IMR-90 (cell line): Measurements from ENCODE around the gene GVQW3. TPM values are rescaled to one million over a fixed set of nuclear protein-coding genes. Genes with fewer than 3 reads are reported as not detected.

Experiments
- ATAC-seq: fragments of 200-7000 bp; cut with Tn5 transposase; 2 replicates; pipeline ENCODE4 v1.9.1; 2020; ENCODE audit warnings: low read depth, mild to moderate bottlenecking, moderate library complexity
- BruUV-seq: library from RNA; stranded (reverse); fragments of 400-500 nt; replicated peaks from 2 replicates; lab custom pipeline; 2021; lab: Mats Ljungman, UMichigan
- CTCF ChIA-PET: fragments of 300-600 bp; formaldehyde crosslinking; extraction: SDS; loops from one replicate; lab custom pipeline; 2021; ENCODE audit warnings: antibody characterized with exemption; lab: Yijun Ruan, JAX
- POLR2A ChIA-PET: fragments of 300-600 bp; sonication (Branson Sonifier 250); formaldehyde crosslinking; loops from one replicate; lab custom pipeline; 2022; ENCODE audit warnings: antibody characterized with exemption; ENCODE audit not compliant: unreplicated experiment; lab: Charles Lee
- DNase-seq: peaks from one replicate; pipeline ENCODE4 v3.0.0; 2013
- H2AFZ ChIP-seq: replicated peaks from 2 replicates; pipeline ENCODE3; 2013; ENCODE audit warnings: low read length, mild to moderate bottlenecking; ENCODE audit not compliant: poor library complexity
- H2AK5ac ChIP-seq: 2 replicates; pipeline ENCODE4 v1.6.1; 2013; ENCODE audit warnings: low read depth, low read length, inconsistent platforms
- H2AK9ac ChIP-seq: replicated peaks from 2 replicates; pipeline ENCODE3; 2013; ENCODE audit warnings: mild to moderate bottlenecking, low read depth, low read length, moderate library complexity; ENCODE audit not compliant: poor library complexity
- H2BK120ac ChIP-seq: 2 replicates; pipeline ENCODE4 v1.6.1; 2013; ENCODE audit warnings: low read depth, low read length, inconsistent platforms
- H2BK15ac ChIP-seq: 3 replicates; pipeline ENCODE4 v1.6.1; 2013; ENCODE audit warnings: low read depth, low read length, inconsistent platforms
- H2BK20ac ChIP-seq: 2 replicates; pipeline ENCODE4 v1.6.1; 2013; ENCODE audit warnings: low read depth, mild to moderate bottlenecking, inconsistent platforms, low read length, moderate library complexity
- H2BK5ac ChIP-seq: 2 replicates; pipeline ENCODE4 v1.6.1; 2013; ENCODE audit warnings: mild to moderate bottlenecking, low read depth, low read length, inconsistent platforms; ENCODE audit not compliant: poor library complexity, severe bottlenecking
- H3K14ac ChIP-seq: replicated peaks from 2 replicates; pipeline ENCODE4 v1.6.1; 2013; ENCODE audit warnings: low read depth, low read length, inconsistent platforms
- H3K18ac ChIP-seq: 2 replicates; pipeline ENCODE4 v1.6.1; 2013; ENCODE audit warnings: low read depth, low read length, control low read depth
- H3K23ac ChIP-seq: 2 replicates; pipeline ENCODE4 v1.6.1; 2013; ENCODE audit warnings: low read depth, low read length, inconsistent platforms
- H3K27ac ChIP-seq: 2 replicates; pipeline ENCODE4 v1.5.1; 2013; ENCODE audit warnings: mild to moderate bottlenecking, control low read depth, low read length; ENCODE audit not compliant: insufficient read depth
- H3K27me3 ChIP-seq: 2 replicates; pipeline ENCODE4 v1.6.1; 2013; ENCODE audit warnings: low read length; ENCODE audit not compliant: control insufficient read depth, insufficient read depth
- H3K36me3 ChIP-seq: 2 replicates; pipeline ENCODE4 v1.6.1; 2013; ENCODE audit warnings: low read length, mixed read lengths; ENCODE audit not compliant: control insufficient read depth, insufficient read depth
- H3K4ac ChIP-seq: 2 replicates; pipeline ENCODE4 v1.6.1; 2013; ENCODE audit warnings: low read depth, low read length, inconsistent platforms
- H3K4me1 ChIP-seq: 2 replicates; pipeline ENCODE4 v1.6.1; 2013; ENCODE audit warnings: low read length, mixed read lengths; ENCODE audit not compliant: control insufficient read depth, insufficient read depth
- H3K4me2 ChIP-seq: 2 replicates; pipeline ENCODE4 v1.6.1; 2013; ENCODE audit warnings: low read depth, mild to moderate bottlenecking, control low read depth, low read length, moderate library complexity
- H3K4me3 ChIP-seq: 2 replicates; pipeline ENCODE4 v1.5.1; 2013; ENCODE audit warnings: low read depth, mild to moderate bottlenecking, control low read depth, low read length, moderate library complexity; ENCODE audit not compliant: insufficient read depth
- H3K56ac ChIP-seq: 2 replicates; pipeline ENCODE4 v1.6.1; 2013; ENCODE audit warnings: low read length, inconsistent platforms; ENCODE audit not compliant: insufficient read depth; ENCODE audit errors: extremely low read depth
- H3K79me1 ChIP-seq, 2 experiments: 2 replicates each; pipeline ENCODE4 v1.6.1; 2013; ENCODE audit warnings: low read length in 2 of 2, inconsistent platforms in 1 of 2, low read depth in 1 of 2
- H3K9ac ChIP-seq: 2 replicates; pipeline ENCODE4 v1.6.1; 2013; ENCODE audit warnings: low read depth, low read length, control low read depth
- H3K9me1 ChIP-seq: 2 replicates; pipeline ENCODE4 v1.6.1; 2013; ENCODE audit warnings: low read length, inconsistent platforms; ENCODE audit not compliant: insufficient read depth
- H3K9me3 ChIP-seq: 2 replicates; pipeline ENCODE4 v1.6.1; 2013; ENCODE audit warnings: low read length; ENCODE audit not compliant: control insufficient read depth, insufficient read depth
- H4K20me1 ChIP-seq: 2 replicates; pipeline ENCODE4 v1.6.1; 2013; ENCODE audit warnings: low read length, inconsistent platforms; ENCODE audit not compliant: insufficient read depth
- H4K5ac ChIP-seq: 2 replicates; pipeline ENCODE4 v1.6.1; 2013; ENCODE audit warnings: mild to moderate bottlenecking, low read depth, low read length, control low read depth
- H4K8ac ChIP-seq, 2 experiments: 2 replicates each; pipeline ENCODE4 v1.6.1; 2013; ENCODE audit warnings: low read depth in 2 of 2, low read length in 2 of 2, control low read depth in 1 of 2, inconsistent platforms in 1 of 2
- H4K91ac ChIP-seq: 2 replicates; pipeline ENCODE4 v1.6.1; 2013; ENCODE audit warnings: low read depth, low read length, inconsistent platforms; ENCODE audit not compliant: insufficient read depth
- BHLHE40 ChIP-seq: fragments of 150-350 bp; IDR thresholded peaks from 2 replicates; pipeline ENCODE4 v1.6.1; 2016; ENCODE audit warnings: mild to moderate bottlenecking, low read depth, low read length
- CEBPB ChIP-seq: IDR thresholded peaks from 2 replicates; pipeline ENCODE4 v1.6.1; 2012; ENCODE audit warnings: low read depth, low read length, improper control_type of control experiment
- CHD1 ChIP-seq: IDR thresholded peaks from 2 replicates; pipeline ENCODE4 v1.6.1; 2012; ENCODE audit warnings: low read depth, low read length, improper control_type of control experiment
- CTCF ChIP-seq: conservative IDR thresholded peaks from 2 replicates; pipeline ENCODE4 v1.5.1; 2012; ENCODE audit warnings: mild to moderate bottlenecking, low read depth, low read length, improper control_type of control experiment
- ELK1 ChIP-seq: fragments of 150-350 bp; IDR thresholded peaks from 2 replicates; pipeline ENCODE4 v1.6.1; 2016; ENCODE audit warnings: low read depth, mild to moderate bottlenecking, low read length, moderate library complexity, borderline replicate concordance
- FOS ChIP-seq: fragments of 150-350 bp; IDR thresholded peaks from 2 replicates; pipeline ENCODE4 v1.6.1; 2016; ENCODE audit warnings: low read depth, low read length
- MAFK ChIP-seq: IDR thresholded peaks from 2 replicates; pipeline ENCODE4 v1.6.1; 2012; ENCODE audit warnings: low read depth, low read length, improper control_type of control experiment
- MAZ ChIP-seq: IDR thresholded peaks from 2 replicates; pipeline ENCODE4 v1.6.1; 2012; ENCODE audit warnings: low read depth, mild to moderate bottlenecking, low read length, improper control_type of control experiment, moderate library complexity, borderline replicate concordance
- MXI1 ChIP-seq: IDR thresholded peaks from 2 replicates; pipeline ENCODE4 v1.6.1; 2012; ENCODE audit warnings: low read depth, mild to moderate bottlenecking, low read length, moderate library complexity, borderline replicate concordance
- NFE2L2 ChIP-seq: fragments of 150-350 bp; IDR thresholded peaks from 2 replicates; pipeline ENCODE4 v1.6.1; 2016; ENCODE audit warnings: low read depth, mild to moderate bottlenecking, low read length
- POLR2A ChIP-seq: IDR thresholded peaks from 2 replicates; pipeline ENCODE4 v1.6.1; 2012; ENCODE audit warnings: mild to moderate bottlenecking, low read depth, low read length
- RAD21 ChIP-seq: IDR thresholded peaks from 2 replicates; pipeline ENCODE4 v1.6.1; 2012; ENCODE audit warnings: low read length, improper control_type of control experiment
- RCOR1 ChIP-seq: IDR thresholded peaks from 2 replicates; pipeline ENCODE4 v1.6.1; 2012; ENCODE audit warnings: mild to moderate bottlenecking, low read length, improper control_type of control experiment; ENCODE audit not compliant: insufficient replicate concordance
- RFX5 ChIP-seq: IDR thresholded peaks from 2 replicates; pipeline ENCODE4 v1.8.0; 2012; ENCODE audit warnings: low read depth, mild to moderate bottlenecking, low read length, moderate library complexity
- SMC3 ChIP-seq: fragments of 150-350 bp; IDR thresholded peaks from 2 replicates; pipeline ENCODE4 v1.6.1; 2016; ENCODE audit warnings: low read depth, mild to moderate bottlenecking, antibody characterized with exemption, low read length, moderate library complexity
- USF2 ChIP-seq: fragments of 150-350 bp; IDR thresholded peaks from 2 replicates; pipeline ENCODE4 v1.6.1; 2017; ENCODE audit warnings: mild to moderate bottlenecking, antibody characterized with exemption, low read length, low read depth
- WGBS, 2 experiments: methylation state at CpG; one replicate each; pipeline versions ENCODE4 v1.1.5 to v1.1.7; 2013; ENCODE audit warnings: missing lambda C conversion rate in 2 of 2; ENCODE audit not compliant: insufficient read length in 1 of 2; ENCODE audit errors: extremely low coverage in 2 of 2; 5-methylcytosine and 5-hydroxymethylcytosine counted together
- dilution Hi-C: fragments of 300-500 bp; cut with HindIII; formaldehyde crosslinking; loops from one replicate; pipeline ENCODE4 v1.14.3; 2018; ENCODE audit warnings: low sequenced_read_pairs; ENCODE audit not compliant: unreplicated experiment
- in situ Hi-C: fragments of 300-500 bp; cut with MboI; formaldehyde crosslinking; loops from 3 replicates; pipeline ENCODE4 v1.14.3; 2019; ENCODE audit warnings: low sequenced_read_pairs, inconsistent platforms, mixed read lengths
- intact Hi-C: fragments of 100-400 bp; cut with micrococcal nuclease; formaldehyde crosslinking; loops from 2 replicates; pipeline ENCODE4 v1.10.0; 2022
- polyA plus RNA-seq, 3 experiments: library from polyadenylated mRNA; depleted of rRNA; stranded (reverse); fragments of >200 nt; gene quantifications; 2 replicates each; pipeline ENCODE4 v1.2.3, GENCODE V29; 2012; ENCODE audit warnings: low replicate concordance in 1 of 3
- total RNA-seq: library from RNA; depleted of rRNA; stranded (reverse); fragments of >200 nt; gene quantifications from 2 replicates; pipeline ENCODE4 v1.2.3, GENCODE V29; 2012

GVQW3 gene
- total and polyA plus RNA-seq, 2 of the 4 experiments (the other 2 are of a cell fraction) = 0.96 to 1.1 TPM

GRCh38 chr11:76376746-76377558, 4.2 kb upstream of the GVQW3 start:
- H3K56ac ChIP-seq = no peak overlapping the region
- peaks cover 14% of the 10 kb centered on the region for H3K9me1 ChIP-seq
- no peak overlapping the region for H3K23ac ChIP-seq
- dilution Hi-C loops (no loop called here), intact Hi-C loops (no loop called here), in situ Hi-C loops (no loop called here)
- H3K79me1 ChIP-seq = peaks cover 20 to 70% of the 10 kb centered on the region in 2 experiments
- DNase-seq (no peak), ATAC-seq (no peak)
- no peak overlapping the region for H2BK20ac ChIP-seq
- H2AFZ ChIP-seq = no peak overlapping the region
- no peak overlapping the region for H2AK5ac ChIP-seq
- H2BK120ac ChIP-seq = no peak overlapping the region
- ChIA-PET POLR2A (no interaction called here), CTCF (no interaction called here)
- H3K14ac ChIP-seq = no peak overlapping the region
- no peak overlapping the region for H2BK5ac ChIP-seq
- H3K9me3 ChIP-seq = no peaks in the 10 kb centered on the region
- peaks cover 44% of the 10 kb centered on the region for H4K20me1 ChIP-seq
- no peaks in the 10 kb centered on the region for H3K27me3 ChIP-seq
- peaks cover 10% of the 10 kb centered on the region for H3K4me1 ChIP-seq
- H3K18ac ChIP-seq = no peak overlapping the region
- H4K5ac ChIP-seq = no peak overlapping the region
- BruUV-seq = no TSS peak
- H4K8ac ChIP-seq = no peak overlapping the region
- no CpG with 5 or more reads among the region's 7 CpGs for WGBS, 2 experiments
- H3K4me2 ChIP-seq = no peak overlapping the region
- no peak overlapping the region for H4K91ac ChIP-seq
- TF ChIP-seq NFE2L2 (no peak), RFX5 (no peak), MAZ (no peak), RCOR1 (no peak), FOS (no peak), ELK1 (no peak), CEBPB (no peak), MXI1 (no peak), SMC3 (no peak), POLR2A (no peak), CTCF (no peak), MAFK (no peak), BHLHE40 (no peak), CHD1 (no peak), RAD21 (no peak), USF2 (no peak)
- H2BK15ac ChIP-seq = no peak overlapping the region
- H3K36me3 ChIP-seq = no peaks in the 10 kb centered on the region
- H2AK9ac ChIP-seq = no peak overlapping the region
- H3K27ac ChIP-seq = no peak overlapping the region
- no peak overlapping the region for H3K9ac ChIP-seq
- no peak overlapping the region for H3K4ac ChIP-seq
- no peak overlapping the region for H3K4me3 ChIP-seq
